GM18520 (cell line): ENCODE data around the gene SYNGR3.
A peak's percentile ranks its signal among the peaks of the same experiment; 100 is the strongest.
"Not testable (repeated sequence)": the region's sequence is repeated elsewhere in the genome, so short reads cannot be mapped to it uniquely, and the experiment has no call there.

Experiments used
- ATAC-seq: cut with Tn5 transposase; IDR thresholded peaks from one replicate; pipeline ENCODE4 v1.9.1; 2021; ENCODE audit not compliant: unreplicated experiment

Gene SYNGR3

GRCh38 chr16:2008009-2008526 is 18.3 kb downstream of the SYNGR3 start:
- ATAC-seq, result no peak

GRCh38 chr16:2008631-2009163 is 18.9 kb downstream of the SYNGR3 start:
- no peak for ATAC-seq

- peak; percentile 31 for ATAC-seq
Measured at GRCh38 chr16:2009164-2009711, 19.5 kb downstream of the SYNGR3 start.

- peak; percentile 71 for ATAC-seq
Measured at GRCh38 chr16:2009791-2010510, 20.2 kb downstream of the SYNGR3 start, which contains the start of gene ZNF598. ZNF598 (minus strand) TSS chr16:2009821.

- ATAC-seq, result not testable (repeated sequence)
Measured at GRCh38 chr16:2011726-2012125, 22.0 kb downstream of the SYNGR3 start.

- no peak for ATAC-seq
Measured at GRCh38 chr16:2013527-2013926, 23.8 kb downstream of the SYNGR3 start.

GRCh38 chr16:2015117-2015946 is 25.6 kb downstream of the SYNGR3 start:
- no peak for ATAC-seq

- no peak for ATAC-seq
Measured at GRCh38 chr16:2015947-2016208, 26.1 kb downstream of the SYNGR3 start.

- no peak for ATAC-seq
Measured at GRCh38 chr16:2016407-2016922, 26.7 kb downstream of the SYNGR3 start.

- ATAC-seq, result no peak
Measured at GRCh38 chr16:2019518-2019920, 29.7 kb downstream of the SYNGR3 start, which contains the start of gene NPW. NPW (plus strand) TSS chr16:2019785.

GRCh38 chr16:2019921-2020831 is 30.4 kb downstream of the SYNGR3 start:
- no peak for ATAC-seq

GRCh38 chr16:2022723-2023091 is 32.9 kb downstream of the SYNGR3 start:
- ATAC-seq, result no peak

- ATAC-seq, result peak; percentile 78
Measured at GRCh38 chr16:2023092-2024031, 33.6 kb downstream of the SYNGR3 start.

GRCh38 chr16:2024032-2024420 is 34.3 kb downstream of the SYNGR3 start:
- ATAC-seq, result no peak

GRCh38 chr16:2025251-2025650 is 35.5 kb downstream of the SYNGR3 start:
- ATAC-seq, result no peak

GRCh38 chr16:2025878-2026460 is 36.2 kb downstream of the SYNGR3 start:
- no peak for ATAC-seq

- ATAC-seq, result no peak
Measured at GRCh38 chr16:2026461-2027023, 36.8 kb downstream of the SYNGR3 start, which contains the start of gene NHERF2. NHERF2 (plus strand) TSS chr16:2026902; CDS start chr16:2027006, 104 bp downstream.
